Suprapubic skin (tissue), 3 donors: ENCODE measurements around the gene NEUROG1.

Experiments
- POLR2A ChIP-seq, 2 donors: fragments of 450-650 bp; IDR thresholded peaks; one replicate each; pipeline ENCODE4 v1.6.1; 2017; ENCODE audit warnings: antibody characterized with exemption in 2 of 2, mild to moderate bottlenecking in 2 of 2, moderate library complexity in 2 of 2
- TF ChIP-seq, protein P1 (sequence below), 2 donors: fragments of 200-600 bp in 1 of 2; fragments of 450-650 bp in 1 of 2; sonication (generic) in 1 of 2; IDR thresholded peaks; one replicate each; pipeline ENCODE4 v1.5.1; 2016 to 2019; ENCODE audit warnings: antibody characterized with exemption in 2 of 2, mild to moderate bottlenecking in 1 of 2, moderate library complexity in 1 of 2

DNA sequence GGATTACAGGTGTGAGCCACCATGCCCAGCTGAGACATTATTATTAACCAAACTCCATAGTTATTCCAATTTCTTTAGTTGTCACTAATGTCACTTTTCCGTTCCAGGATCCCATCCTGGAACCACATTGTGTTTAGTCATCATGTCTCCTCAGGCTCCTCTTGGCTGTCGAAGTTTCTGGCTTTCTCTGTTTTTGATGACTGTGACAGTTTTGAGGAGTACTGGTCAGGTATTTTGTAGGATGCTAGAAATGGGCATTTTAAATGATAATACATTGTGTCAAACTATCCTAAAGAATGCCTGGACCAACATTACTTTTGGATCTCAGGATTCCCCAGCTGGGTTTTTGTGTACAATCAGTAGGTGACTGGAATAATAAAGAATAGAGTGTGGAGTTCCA, 19.8 kb upstream of the NEUROG1 start:
- TF ChIP-seq, protein P1, sequence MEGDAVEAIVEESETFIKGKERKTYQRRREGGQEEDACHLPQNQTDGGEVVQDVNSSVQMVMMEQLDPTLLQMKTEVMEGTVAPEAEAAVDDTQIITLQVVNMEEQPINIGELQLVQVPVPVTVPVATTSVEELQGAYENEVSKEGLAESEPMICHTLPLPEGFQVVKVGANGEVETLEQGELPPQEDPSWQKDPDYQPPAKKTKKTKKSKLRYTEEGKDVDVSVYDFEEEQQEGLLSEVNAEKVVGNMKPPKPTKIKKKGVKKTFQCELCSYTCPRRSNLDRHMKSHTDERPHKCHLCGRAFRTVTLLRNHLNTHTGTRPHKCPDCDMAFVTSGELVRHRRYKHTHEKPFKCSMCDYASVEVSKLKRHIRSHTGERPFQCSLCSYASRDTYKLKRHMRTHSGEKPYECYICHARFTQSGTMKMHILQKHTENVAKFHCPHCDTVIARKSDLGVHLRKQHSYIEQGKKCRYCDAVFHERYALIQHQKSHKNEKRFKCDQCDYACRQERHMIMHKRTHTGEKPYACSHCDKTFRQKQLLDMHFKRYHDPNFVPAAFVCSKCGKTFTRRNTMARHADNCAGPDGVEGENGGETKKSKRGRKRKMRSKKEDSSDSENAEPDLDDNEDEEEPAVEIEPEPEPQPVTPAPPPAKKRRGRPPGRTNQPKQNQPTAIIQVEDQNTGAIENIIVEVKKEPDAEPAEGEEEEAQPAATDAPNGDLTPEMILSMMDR (IDR thresholded peaks at IDR 0.05), result no peak
- TF ChIP-seq POLR2A (IDR thresholded peaks at IDR 0.05), result no peak
